H4 (cell line): Measurements from ENCODE around the gene RASSF8. TPM values are rescaled to one million over a fixed set of nuclear protein-coding genes. Genes with fewer than 3 reads are reported as not detected.

Experiments used
- DNase-seq: peaks from one replicate; pipeline ENCODE4 v3.0.0-alpha.2; 2015; ENCODE audit warnings: low spot score
- total RNA-seq: library from RNA; depleted of rRNA; stranded (reverse); fragments of >200 nt; shearing (Covaris generic); gene quantifications from 2 replicates; pipeline ENCODE4 v1.2.3, GENCODE V29; 2014

Gene RASSF8
- total RNA-seq, 1 experiment from 2014 or later, result 19.8 TPM

GRCh38 chr12:26108915-26109314 is 150.4 kb downstream of the RASSF8 start:
- DNase-seq, result no peak

- no peak for DNase-seq
These were observed 150.9 kb downstream of the RASSF8 start for GRCh38 chr12:26109343-26109881.

- DNase-seq, result no peak
These were observed 153.8 kb downstream of the RASSF8 start for GRCh38 chr12:26112232-26112631.

- peak; percentile 25 for DNase-seq
These were observed 154.2 kb downstream of the RASSF8 start for GRCh38 chr12:26112703-26113147.

GRCh38 chr12:26113181-26113654 is 154.7 kb downstream of the RASSF8 start:
- DNase-seq, result no peak

- peak; percentile 83 for DNase-seq
These were observed 155.6 kb downstream of the RASSF8 start for GRCh38 chr12:26113853-26114719.

GRCh38 chr12:26114720-26115401 is 156.4 kb downstream of the RASSF8 start:
- DNase-seq, result no peak

GRCh38 chr12:26116829-26117715 is 158.6 kb downstream of the RASSF8 start:
- peak; percentile 21 for DNase-seq

GRCh38 chr12:26118308-26118707 is 159.8 kb downstream of the RASSF8 start:
- DNase-seq, result no peak

GRCh38 chr12:26119391-26119989 is 161.0 kb downstream of the RASSF8 start:
- DNase-seq, result peak; percentile 68

- no peak for DNase-seq
These were observed 162.2 kb downstream of the RASSF8 start for GRCh38 chr12:26120561-26121274.

GRCh38 chr12:26121323-26122060 is 163.0 kb downstream of the RASSF8 start:
- no peak for DNase-seq

- no peak for DNase-seq
These were observed 163.7 kb downstream of the RASSF8 start for GRCh38 chr12:26122061-26122680.

GRCh38 chr12:26122681-26123481 is 164.4 kb downstream of the RASSF8 start:
- peak; percentile 30 for DNase-seq

- DNase-seq, result no peak
These were observed 165.0 kb downstream of the RASSF8 start for GRCh38 chr12:26123482-26123980.

GRCh38 chr12:26124446-26125399 is 166.2 kb downstream of the RASSF8 start, which contains the start of gene BHLHE41:
Gene BHLHE41 (minus strand): TSS chr12:26125037. CDS start chr12:26124779, 258 bp downstream.
- peak; percentile 62 for DNase-seq
